A673 (cell line): ENCODE measurements around the gene NDST1. TPM values are rescaled to one million over a fixed set of nuclear protein-coding genes. Genes with fewer than 3 reads are reported as not detected.

Source experiments
- BruUV-seq: library from RNA; stranded (reverse); fragments of 400-500 nt; replicated peaks from 2 replicates; lab custom pipeline; 2021; lab: Mats Ljungman, UMichigan
- CTCF ChIA-PET: fragments of 300-600 bp; sonication (Branson Sonifier 250); formaldehyde crosslinking; loops from one replicate; lab custom pipeline; 2022; ENCODE audit warnings: antibody characterized with exemption; lab: Charles Lee
- POLR2A ChIA-PET: fragments of 300-600 bp; sonication (Branson Sonifier 250); formaldehyde crosslinking; loops from one replicate; lab custom pipeline; 2022; ENCODE audit warnings: antibody characterized with exemption; ENCODE audit not compliant: low non-redundant PET; lab: Charles Lee
- DNase-seq: peaks from one replicate; pipeline ENCODE4 v3.0.0-alpha.2; 2015; ENCODE audit warnings: low spot score
- H3K27ac ChIP-seq: fragments of 200-600 bp; sonication (generic); 2 replicates; pipeline ENCODE4 v1.5.1; 2016; ENCODE audit warnings: mixed run types, low read depth, mild to moderate bottlenecking, mixed read lengths, antibody characterized with exemption, low read length; ENCODE audit not compliant: poor library complexity, severe bottlenecking
- H3K27me3 ChIP-seq: fragments of 200-600 bp; sonication (generic); replicated peaks from 2 replicates; pipeline ENCODE4 v1.6.1; 2017; ENCODE audit warnings: mixed run types, low read depth, mild to moderate bottlenecking, mixed read lengths, antibody characterized with exemption, low read length; ENCODE audit not compliant: insufficient read depth, poor library complexity
- H3K36me3 ChIP-seq: fragments of 200-600 bp; sonication (generic); 2 replicates; pipeline ENCODE4 v1.6.1; 2016; ENCODE audit warnings: mixed run types, mild to moderate bottlenecking, mixed read lengths, antibody characterized with exemption, low read length; ENCODE audit not compliant: insufficient read depth, poor library complexity, severe bottlenecking
- H3K4me1 ChIP-seq: fragments of 200-600 bp; sonication (generic); 2 replicates; pipeline ENCODE4 v1.6.1; 2017; ENCODE audit warnings: mixed run types, mild to moderate bottlenecking, mixed read lengths, antibody characterized with exemption, low read length; ENCODE audit not compliant: insufficient read depth, poor library complexity, severe bottlenecking
- H3K4me3 ChIP-seq: fragments of 200-600 bp; sonication (generic); 2 replicates; pipeline ENCODE4 v1.5.1; 2016; ENCODE audit warnings: low read depth, mixed run types, mild to moderate bottlenecking, mixed read lengths, low read length; ENCODE audit not compliant: poor library complexity, severe bottlenecking
- H3K9me3 ChIP-seq: fragments of 200-600 bp; sonication (generic); 2 replicates; pipeline ENCODE4 v1.6.1; 2016; ENCODE audit warnings: mixed run types, low read depth, mild to moderate bottlenecking, mixed read lengths, antibody characterized with exemption, low read length; ENCODE audit not compliant: poor library complexity, severe bottlenecking
- EZH2 ChIP-seq: fragments of 200-600 bp; sonication (generic); IDR thresholded peaks from 2 replicates; pipeline ENCODE4 v1.6.1; 2017; ENCODE audit warnings: borderline replicate concordance, low read depth, mild to moderate bottlenecking, mixed read lengths, antibody characterized with exemption, low read length; ENCODE audit not compliant: poor library complexity, severe bottlenecking
- intact Hi-C: fragments of 100-400 bp; cut with micrococcal nuclease; formaldehyde crosslinking; loops from one replicate; pipeline ENCODE4 v1.10.0; 2022; ENCODE audit not compliant: unreplicated experiment
- total RNA-seq: library from RNA; stranded (reverse); gene quantifications from 2 replicates; pipeline ENCODE4 v1.2.3, GENCODE V29; 2021
- TF ChIP-seq, protein P1 (sequence below): fragments of 300-800, 200-600 bp; sonication (generic); conservative IDR thresholded peaks from 2 replicates; pipeline ENCODE4 v1.5.1; 2017; ENCODE audit warnings: low read depth, mild to moderate bottlenecking, antibody characterized with exemption, low read length, moderate library complexity, mixed read lengths

The NDST1 gene
- total RNA-seq, 1 experiment from 2014 or later: 44.0 TPM

DNA sequence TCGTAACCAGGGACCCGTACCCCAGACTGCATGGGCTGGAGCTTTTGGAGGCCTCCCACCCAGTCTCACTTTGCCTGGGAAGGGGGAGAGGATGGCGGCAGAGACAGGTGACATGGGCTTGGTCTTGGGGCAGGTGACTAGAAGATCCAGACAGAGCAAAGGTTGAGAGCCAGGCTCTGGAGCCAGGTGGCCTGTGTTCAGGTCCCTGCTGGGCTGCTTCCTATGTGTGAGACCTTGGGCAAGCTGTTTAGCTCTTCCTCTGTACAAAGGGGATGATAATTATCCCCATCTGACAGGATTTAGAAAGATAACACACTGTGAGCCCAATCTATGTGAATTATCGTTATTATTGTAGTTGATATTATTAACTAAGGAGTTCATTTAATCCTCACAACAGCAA, 16.1 kb upstream of the NDST1 start:
- intact Hi-C loops: no loop called here
- no TSS peak for BruUV-seq
- Histone ChIP-seq H3K36me3 (no peaks in the 10 kb centered on the region), H3K27ac (peak overlapping the region; percentile 16), H3K27me3 (no peaks in the 10 kb centered on the region), H3K4me1 (peaks cover 40% of the 10 kb centered on the region), H3K4me3 (no peak overlapping the region), H3K9me3 (no peaks in the 10 kb centered on the region)
- ChIA-PET CTCF (no interaction called here), POLR2A (no interaction called here)
- TF ChIP-seq, protein P1, sequence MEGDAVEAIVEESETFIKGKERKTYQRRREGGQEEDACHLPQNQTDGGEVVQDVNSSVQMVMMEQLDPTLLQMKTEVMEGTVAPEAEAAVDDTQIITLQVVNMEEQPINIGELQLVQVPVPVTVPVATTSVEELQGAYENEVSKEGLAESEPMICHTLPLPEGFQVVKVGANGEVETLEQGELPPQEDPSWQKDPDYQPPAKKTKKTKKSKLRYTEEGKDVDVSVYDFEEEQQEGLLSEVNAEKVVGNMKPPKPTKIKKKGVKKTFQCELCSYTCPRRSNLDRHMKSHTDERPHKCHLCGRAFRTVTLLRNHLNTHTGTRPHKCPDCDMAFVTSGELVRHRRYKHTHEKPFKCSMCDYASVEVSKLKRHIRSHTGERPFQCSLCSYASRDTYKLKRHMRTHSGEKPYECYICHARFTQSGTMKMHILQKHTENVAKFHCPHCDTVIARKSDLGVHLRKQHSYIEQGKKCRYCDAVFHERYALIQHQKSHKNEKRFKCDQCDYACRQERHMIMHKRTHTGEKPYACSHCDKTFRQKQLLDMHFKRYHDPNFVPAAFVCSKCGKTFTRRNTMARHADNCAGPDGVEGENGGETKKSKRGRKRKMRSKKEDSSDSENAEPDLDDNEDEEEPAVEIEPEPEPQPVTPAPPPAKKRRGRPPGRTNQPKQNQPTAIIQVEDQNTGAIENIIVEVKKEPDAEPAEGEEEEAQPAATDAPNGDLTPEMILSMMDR: no peak
- no peak for TF ChIP-seq EZH2
- no peak for DNase-seq

DNA sequence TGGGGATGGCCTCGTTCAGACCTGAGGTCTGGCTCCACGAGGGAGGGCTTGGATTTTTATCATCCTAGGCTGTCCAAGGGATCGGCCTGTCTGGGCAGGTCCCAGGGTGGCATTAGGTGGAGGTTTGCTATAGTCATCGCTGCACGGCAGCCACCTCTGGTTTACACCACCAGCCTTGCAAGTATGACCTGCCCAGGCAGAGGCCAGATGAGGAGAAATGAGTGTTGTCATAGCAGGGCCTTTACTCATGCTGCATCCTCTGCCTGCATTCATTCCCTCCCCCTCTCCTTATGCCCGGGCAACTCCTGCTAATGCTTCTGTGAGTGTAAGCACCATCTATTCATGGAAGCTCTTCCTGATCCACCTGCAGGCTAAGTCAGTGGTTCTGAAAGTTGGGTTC, 15.3 kb upstream of the NDST1 start:
- CTCF ChIA-PET: no interaction called here
- intact Hi-C loops: no loop called here
- H3K36me3 ChIP-seq: no peaks in the 10 kb centered on the region
- POLR2A ChIA-PET: no interaction called here
- BruUV-seq: no TSS peak
- H3K27ac ChIP-seq: no peak overlapping the region
- no peak overlapping the region for H3K4me3 ChIP-seq
- TF ChIP-seq, protein P1: no peak
- TF ChIP-seq EZH2: no peak
- no peak for DNase-seq
- H3K4me1 ChIP-seq: peaks cover 41% of the 10 kb centered on the region
- H3K27me3 ChIP-seq: no peaks in the 10 kb centered on the region
- no peaks in the 10 kb centered on the region for H3K9me3 ChIP-seq

DNA sequence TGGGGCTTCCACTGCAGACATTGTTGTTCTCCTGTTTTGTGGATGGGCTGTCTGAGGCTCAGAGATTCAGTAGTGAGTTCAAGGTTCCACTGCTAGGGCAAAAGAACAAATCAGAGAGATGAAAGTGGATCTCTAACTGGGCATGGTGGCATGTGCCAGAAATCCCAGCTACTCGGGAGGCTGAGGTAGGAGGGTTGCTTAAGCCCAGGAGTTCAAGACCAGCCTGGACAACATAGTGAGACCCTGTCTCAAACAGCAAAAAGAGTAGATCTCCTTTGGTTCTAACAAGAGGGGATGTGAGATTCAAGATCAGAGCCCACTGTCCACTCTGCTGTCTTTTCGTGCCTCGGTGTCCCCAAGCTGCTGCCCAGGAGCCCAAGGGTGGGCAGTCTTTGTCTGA, 11.8 kb upstream of the NDST1 start:
- ChIA-PET CTCF (no interaction called here), POLR2A (no interaction called here)
- peaks cover 22% of the 10 kb centered on the region for H3K4me1 ChIP-seq
- no peaks in the 10 kb centered on the region for H3K27me3 ChIP-seq
- no peaks in the 10 kb centered on the region for H3K36me3 ChIP-seq
- no peak overlapping the region for H3K27ac ChIP-seq
- TF ChIP-seq EZH2: no peak
- TF ChIP-seq, protein P1: no peak
- H3K4me3 ChIP-seq: no peak overlapping the region
- no peaks in the 10 kb centered on the region for H3K9me3 ChIP-seq
- DNase-seq: no peak
- no TSS peak for BruUV-seq
- intact Hi-C loops: no loop called here
